Urinary bladder (tissue), 4 donors: Measurements from ENCODE around the gene SLC26A8. TPM values are rescaled to one million over a fixed set of nuclear protein-coding genes. Genes with fewer than 3 reads are reported as not detected.

Experiments
- DNase-seq: peaks from one replicate; pipeline ENCODE4 v3.0.0-alpha.2; 2015; ENCODE audit errors: extremely low spot score
- H3K27ac ChIP-seq: one replicate; pipeline ENCODE4 v1.5.1; 2013; ENCODE audit warnings: low read depth, mild to moderate bottlenecking, moderate library complexity
- H3K36me3 ChIP-seq: one replicate; pipeline ENCODE4 v1.6.1; 2013; ENCODE audit warnings: mild to moderate bottlenecking, moderate library complexity; ENCODE audit not compliant: insufficient read depth
- H3K4me1 ChIP-seq: one replicate; pipeline ENCODE4 v1.6.1; 2013; ENCODE audit warnings: mild to moderate bottlenecking, moderate library complexity; ENCODE audit not compliant: insufficient read depth
- H3K4me3 ChIP-seq: one replicate; pipeline ENCODE4 v1.5.1; 2013; ENCODE audit warnings: low read depth, low read length
- WGBS: extraction: QIAGEN DNeasy Blood & Tissue Kit; methylation state at CpG from one replicate; pipeline ENCODE4 v1.1.7; 2013; 5-methylcytosine and 5-hydroxymethylcytosine counted together
- polyA plus RNA-seq: library from polyadenylated mRNA; stranded (reverse); fragments of 200-250 nt; gene quantifications from one replicate; pipeline ENCODE4 v1.2.3, GENCODE V29; 2013
- total RNA-seq: library from RNA; depleted of rRNA; stranded (reverse); fragments of >200 nt; gene quantifications from one replicate; pipeline ENCODE4 v1.2.3, GENCODE V29; 2014
- donor health status: healthy with polysubstance abuse.
- donor health status: healthy.

The SLC26A8 gene
- total and polyA plus RNA-seq, 2 donors, result 0.09 to 0.11 TPM

DNA sequence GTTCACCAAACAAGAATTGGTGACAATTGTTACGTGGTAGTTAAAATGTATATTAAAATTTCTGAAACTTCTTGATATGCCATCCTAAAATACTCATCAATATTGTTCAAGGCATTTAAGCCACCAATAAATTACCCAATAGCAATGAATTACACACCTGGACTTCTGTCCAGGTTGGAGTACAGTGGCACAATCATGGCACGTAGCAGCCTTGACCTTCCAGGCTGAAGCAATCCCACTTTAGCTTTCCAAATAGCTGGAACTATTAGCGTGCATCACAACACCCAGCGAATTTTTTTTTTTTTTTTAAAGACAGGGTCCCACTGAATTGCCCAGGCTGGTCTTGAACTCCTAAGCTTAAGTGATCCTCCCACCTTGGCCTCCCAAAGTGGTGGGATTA, 120.8 kb downstream of the SLC26A8 start:
- no peak for DNase-seq
- Histone ChIP-seq H3K27ac (no peak overlapping the region), H3K4me3 (no peak overlapping the region), H3K36me3 (no peaks in the 10 kb centered on the region), H3K4me1 (no peaks in the 10 kb centered on the region)
- WGBS, result 98% methylated on average over 4 of the region's 4 CpGs

- Histone ChIP-seq H3K4me3 (no peak overlapping the region), H3K36me3 (no peaks in the 10 kb centered on the region), H3K27ac (no peak overlapping the region), H3K4me1 (peaks cover 2% of the 10 kb centered on the region)
- 94% methylated on average over 4 of the region's 4 CpGs for WGBS
- DNase-seq, result no peak
These were observed 124.0 kb downstream of the SLC26A8 start for GRCh38 chr6:35900448-35900847.

DNA sequence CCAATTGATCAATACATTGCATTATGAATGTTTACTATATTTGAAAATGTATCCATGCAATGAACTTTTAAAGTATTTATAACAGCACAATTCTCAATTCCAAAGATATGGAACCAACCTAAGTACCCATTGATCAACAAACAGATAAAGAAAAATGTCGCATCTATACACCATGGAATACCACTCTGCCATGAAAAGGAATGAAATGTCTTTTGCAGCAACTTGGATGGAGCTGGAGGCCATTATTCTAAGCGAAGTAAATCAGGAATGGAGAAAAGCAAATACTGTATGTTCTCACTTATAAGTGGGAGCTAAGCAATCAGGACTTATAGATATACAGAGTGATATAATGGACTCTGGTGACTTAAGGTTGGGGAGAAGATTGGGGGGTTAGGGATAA, 126.4 kb downstream of the SLC26A8 start:
- H3K36me3 ChIP-seq, result no peaks in the 10 kb centered on the region
- H3K4me3 ChIP-seq, result no peak overlapping the region
- WGBS, result 100% methylated on average over 2 of the region's 2 CpGs
- DNase-seq, result no peak
- H3K4me1 ChIP-seq, result peaks cover 2% of the 10 kb centered on the region
- H3K27ac ChIP-seq, result no peak overlapping the region

- H3K36me3 ChIP-seq, result no peaks in the 10 kb centered on the region
- no peak overlapping the region for H3K4me3 ChIP-seq
- 98% methylated on average over 4 of the region's 4 CpGs for WGBS
- H3K27ac ChIP-seq, result no peak overlapping the region
- peaks cover 2% of the 10 kb centered on the region for H3K4me1 ChIP-seq
- no peak for DNase-seq
These were observed 127.0 kb downstream of the SLC26A8 start for GRCh38 chr6:35897486-35897885.

- 98% methylated on average over 3 of the region's 3 CpGs for WGBS
- H3K4me1 ChIP-seq, result peaks cover 2% of the 10 kb centered on the region
- DNase-seq, result no peak
- no peaks in the 10 kb centered on the region for H3K36me3 ChIP-seq
- no peak overlapping the region for H3K4me3 ChIP-seq
- H3K27ac ChIP-seq, result no peak overlapping the region
These were observed 127.4 kb downstream of the SLC26A8 start for GRCh38 chr6:35897036-35897435.

- no peak overlapping the region for H3K4me3 ChIP-seq
These were observed 128.2 kb downstream of the SLC26A8 start for GRCh38 chr6:35896228-35896627.

DNA sequence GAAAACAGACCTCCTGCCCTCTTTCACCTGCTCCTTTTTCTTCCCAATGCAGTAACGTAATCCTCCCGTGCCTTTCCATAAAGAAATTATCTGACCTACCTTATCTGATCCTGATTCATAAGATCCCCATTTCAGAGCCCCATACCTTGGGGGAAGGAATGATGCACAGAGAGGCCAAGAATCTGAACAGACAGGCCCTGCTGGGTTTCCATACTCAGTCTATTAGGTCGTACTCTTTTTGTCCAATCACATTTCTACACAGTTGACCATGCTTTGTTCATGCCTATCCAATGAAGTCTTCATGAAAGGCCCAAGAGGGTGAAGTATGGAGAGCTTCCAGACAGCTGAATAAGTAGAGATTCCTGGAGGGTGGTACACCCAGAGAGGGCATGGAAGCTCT, 128.9 kb downstream of the SLC26A8 start:
- Histone ChIP-seq H3K27ac (no peak overlapping the region), H3K4me3 (no peak overlapping the region), H3K36me3 (no peaks in the 10 kb centered on the region), H3K4me1 (peaks cover 2% of the 10 kb centered on the region)
- WGBS, result 91% methylated on average over 3 of the region's 3 CpGs
- no peak for DNase-seq

More at GRCh38 chr6:35896228-35896627, 128.2 kb downstream of the SLC26A8 start:
- H3K36me3 ChIP-seq, result no peaks in the 10 kb centered on the region
- H3K4me1 ChIP-seq, result peaks cover 2% of the 10 kb centered on the region
- 100% methylated on average over 1 of the region's 1 CpG for WGBS
- DNase-seq, result no peak
- H3K27ac ChIP-seq, result no peak overlapping the region

- Histone ChIP-seq H3K4me1 (peaks cover 2% of the 10 kb centered on the region), H3K27ac (no peak overlapping the region), H3K36me3 (no peaks in the 10 kb centered on the region), H3K4me3 (no peak overlapping the region)
- no peak for DNase-seq
- 75% methylated on average over 2 of the region's 2 CpGs for WGBS
These were observed 129.7 kb downstream of the SLC26A8 start for GRCh38 chr6:35894776-35895175.

Other genes starting within 250 kb of the SLC26A8 start
- gene CLPSL2, start 248.0 kb downstream of the SLC26A8 start, total RNA-seq, result not detected
- not detected for gene CLPSL2, start 248.0 kb downstream of the SLC26A8 start, polyA plus RNA-seq
- not detected for gene CLPSL1, start 243.6 kb downstream of the SLC26A8 start, total RNA-seq
- not detected for gene CLPSL1, start 243.6 kb downstream of the SLC26A8 start, polyA plus RNA-seq
- not detected for gene CLPS, start 227.3 kb downstream of the SLC26A8 start, total RNA-seq
- 0.91 TPM for gene CLPS, start 227.3 kb downstream of the SLC26A8 start, polyA plus RNA-seq
- not detected for gene LHFPL5, start 219.3 kb downstream of the SLC26A8 start, total RNA-seq
- not detected for gene LHFPL5, start 219.3 kb downstream of the SLC26A8 start, polyA plus RNA-seq
- gene SRPK1, start 103.5 kb downstream of the SLC26A8 start, total RNA-seq, result 57.8 TPM
- gene SRPK1, start 103.5 kb downstream of the SLC26A8 start, polyA plus RNA-seq, result 14.8 TPM
- gene MAPK14, start 3.2 kb upstream of the SLC26A8 start, total RNA-seq, result 84.1 TPM
- 48.8 TPM for gene MAPK14, start 3.2 kb upstream of the SLC26A8 start, polyA plus RNA-seq
- gene MAPK13, start 105.9 kb upstream of the SLC26A8 start, total RNA-seq, result 5.6 TPM
- gene MAPK13, start 105.9 kb upstream of the SLC26A8 start, polyA plus RNA-seq, result 7.9 TPM
- gene BRPF3, start 172.1 kb upstream of the SLC26A8 start, total RNA-seq, result 15.3 TPM
- gene BRPF3, start 172.1 kb upstream of the SLC26A8 start, polyA plus RNA-seq, result 17.5 TPM
- not detected for gene PNPLA1, start 245.4 kb upstream of the SLC26A8 start, total RNA-seq
- gene PNPLA1, start 245.4 kb upstream of the SLC26A8 start, polyA plus RNA-seq, result 0.13 TPM